ENCODE measurements around the gene CNDP2.

Gene CNDP2

DNA sequence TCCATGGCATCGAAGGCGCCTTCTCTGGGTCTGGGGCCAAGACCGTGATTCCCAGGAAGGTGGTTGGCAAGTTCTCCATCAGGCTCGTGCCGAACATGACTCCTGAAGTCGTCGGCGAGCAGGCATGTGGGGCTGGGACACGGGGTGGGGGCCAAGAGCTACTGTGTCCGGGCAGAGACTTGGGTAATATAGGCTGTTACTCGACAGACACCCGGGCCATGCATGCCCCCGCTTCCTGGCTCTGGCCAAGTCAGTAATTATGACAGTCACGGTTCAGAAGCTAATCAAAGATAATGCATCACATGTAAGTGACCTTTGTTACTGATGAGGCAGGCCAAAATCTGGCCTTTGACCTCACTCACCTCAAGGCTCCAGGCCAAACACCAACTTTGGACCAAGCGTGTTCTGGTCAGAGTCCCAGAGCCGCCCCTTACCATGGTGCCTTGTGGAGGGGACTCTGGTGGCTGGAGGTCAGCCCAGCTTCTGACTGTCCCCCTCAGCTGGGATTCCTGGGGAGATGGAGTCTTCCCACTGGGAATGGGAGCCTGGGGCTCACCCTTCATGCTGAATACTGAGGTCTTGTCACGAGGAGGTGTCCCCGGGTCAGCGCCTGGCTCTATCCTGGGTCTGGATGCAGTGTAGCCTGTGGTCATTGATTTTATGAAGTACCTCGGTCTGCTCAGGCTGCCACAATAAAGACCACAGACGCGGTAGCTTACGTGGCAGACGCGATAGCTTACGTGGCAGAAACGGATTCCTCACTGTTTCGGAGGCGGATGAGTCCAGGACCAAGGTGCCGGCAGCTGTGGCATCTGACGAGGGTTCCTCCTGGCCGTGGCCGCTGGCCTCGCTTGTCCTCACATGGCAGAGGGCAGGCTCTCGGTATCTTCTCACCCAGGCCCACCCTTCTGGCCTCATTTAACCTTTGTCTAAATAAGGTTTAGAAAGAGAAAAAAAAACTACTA lies 20.4 kb downstream of the CNDP2 start:
- H3K4me3 ChIP-seq (ENCODE audit: low read depth, low read length) = no peak overlapping the region
- DNase-seq (ENCODE audit: low read depth) = no peak
- TF ChIP-seq, protein P1, sequence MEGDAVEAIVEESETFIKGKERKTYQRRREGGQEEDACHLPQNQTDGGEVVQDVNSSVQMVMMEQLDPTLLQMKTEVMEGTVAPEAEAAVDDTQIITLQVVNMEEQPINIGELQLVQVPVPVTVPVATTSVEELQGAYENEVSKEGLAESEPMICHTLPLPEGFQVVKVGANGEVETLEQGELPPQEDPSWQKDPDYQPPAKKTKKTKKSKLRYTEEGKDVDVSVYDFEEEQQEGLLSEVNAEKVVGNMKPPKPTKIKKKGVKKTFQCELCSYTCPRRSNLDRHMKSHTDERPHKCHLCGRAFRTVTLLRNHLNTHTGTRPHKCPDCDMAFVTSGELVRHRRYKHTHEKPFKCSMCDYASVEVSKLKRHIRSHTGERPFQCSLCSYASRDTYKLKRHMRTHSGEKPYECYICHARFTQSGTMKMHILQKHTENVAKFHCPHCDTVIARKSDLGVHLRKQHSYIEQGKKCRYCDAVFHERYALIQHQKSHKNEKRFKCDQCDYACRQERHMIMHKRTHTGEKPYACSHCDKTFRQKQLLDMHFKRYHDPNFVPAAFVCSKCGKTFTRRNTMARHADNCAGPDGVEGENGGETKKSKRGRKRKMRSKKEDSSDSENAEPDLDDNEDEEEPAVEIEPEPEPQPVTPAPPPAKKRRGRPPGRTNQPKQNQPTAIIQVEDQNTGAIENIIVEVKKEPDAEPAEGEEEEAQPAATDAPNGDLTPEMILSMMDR (IDR thresholded peaks at IDR 0.05; ENCODE audit: low read depth, low read length, missing control alignments) = no peak

DNA sequence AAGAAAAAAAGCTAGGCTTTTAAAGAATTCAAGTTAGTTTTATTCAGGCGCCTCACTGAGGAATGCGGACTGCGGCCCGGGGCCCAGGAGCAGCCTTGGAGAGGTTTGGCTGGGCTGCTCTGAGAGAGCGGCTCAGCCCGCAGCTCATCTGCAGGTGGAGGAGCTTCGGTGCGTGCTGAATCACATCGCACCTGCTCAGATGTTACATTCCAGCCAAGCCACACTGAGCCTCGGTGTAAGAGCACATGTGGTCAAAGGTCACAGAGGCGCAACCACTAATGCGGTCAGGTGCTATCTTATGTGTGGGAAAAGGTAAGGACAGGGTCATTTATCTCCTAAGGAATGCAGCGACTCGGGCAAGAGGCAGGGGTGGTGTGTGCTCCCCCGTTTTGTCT lies 21.1 kb downstream of the CNDP2 start:
- H3K4me3 ChIP-seq (ENCODE audit: low read depth, low read length) = no peak overlapping the region
- DNase-seq (ENCODE audit: low read depth) = no peak
- TF ChIP-seq, protein P1 (IDR thresholded peaks at IDR 0.05; ENCODE audit: low read depth, low read length, missing control alignments) = no peak

DNA sequence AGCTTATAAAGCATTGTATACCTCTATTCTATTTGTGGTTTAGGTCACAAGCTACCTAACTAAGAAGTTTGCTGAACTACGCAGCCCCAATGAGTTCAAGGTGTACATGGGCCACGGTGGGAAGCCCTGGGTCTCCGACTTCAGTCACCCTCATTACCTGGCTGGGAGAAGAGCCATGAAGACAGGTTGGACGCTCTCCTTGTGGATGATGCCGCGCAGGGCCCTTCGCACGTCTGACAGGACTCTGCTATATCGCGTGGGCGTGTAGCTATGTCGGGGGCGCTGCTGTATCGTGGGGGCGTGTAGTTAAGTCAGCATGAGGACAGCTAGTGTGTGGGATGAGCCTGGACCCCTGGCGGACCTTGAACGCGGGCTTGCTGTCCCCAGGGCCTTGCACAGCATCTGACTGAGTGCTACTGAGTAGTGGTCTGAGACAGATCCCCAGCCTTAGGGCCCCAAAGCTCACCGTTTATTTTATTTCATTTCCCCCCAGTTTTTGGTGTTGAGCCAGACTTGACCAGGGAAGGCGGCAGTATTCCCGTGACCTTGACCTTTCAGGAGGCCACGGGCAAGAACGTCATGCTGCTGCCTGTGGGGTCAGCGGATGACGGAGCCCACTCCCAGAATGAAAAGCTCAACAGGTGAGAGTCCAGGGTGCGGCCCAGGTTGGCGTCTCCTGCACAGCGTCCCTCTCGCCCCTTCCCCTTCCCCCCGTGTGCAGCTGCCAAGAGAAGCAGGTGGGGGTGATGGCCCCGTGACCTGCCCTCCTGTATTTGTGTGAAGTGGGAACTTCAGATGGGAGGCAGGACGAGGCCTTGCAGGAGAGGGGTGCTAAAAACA lies 22.5 kb downstream of the CNDP2 start:
- H3K4me3 ChIP-seq (ENCODE audit: low read depth, low read length) = no peak overlapping the region
- no peak for DNase-seq (ENCODE audit: low read depth)
- TF ChIP-seq, protein P1 (IDR thresholded peaks at IDR 0.05; ENCODE audit: low read depth, low read length, missing control alignments) = no peak

DNA sequence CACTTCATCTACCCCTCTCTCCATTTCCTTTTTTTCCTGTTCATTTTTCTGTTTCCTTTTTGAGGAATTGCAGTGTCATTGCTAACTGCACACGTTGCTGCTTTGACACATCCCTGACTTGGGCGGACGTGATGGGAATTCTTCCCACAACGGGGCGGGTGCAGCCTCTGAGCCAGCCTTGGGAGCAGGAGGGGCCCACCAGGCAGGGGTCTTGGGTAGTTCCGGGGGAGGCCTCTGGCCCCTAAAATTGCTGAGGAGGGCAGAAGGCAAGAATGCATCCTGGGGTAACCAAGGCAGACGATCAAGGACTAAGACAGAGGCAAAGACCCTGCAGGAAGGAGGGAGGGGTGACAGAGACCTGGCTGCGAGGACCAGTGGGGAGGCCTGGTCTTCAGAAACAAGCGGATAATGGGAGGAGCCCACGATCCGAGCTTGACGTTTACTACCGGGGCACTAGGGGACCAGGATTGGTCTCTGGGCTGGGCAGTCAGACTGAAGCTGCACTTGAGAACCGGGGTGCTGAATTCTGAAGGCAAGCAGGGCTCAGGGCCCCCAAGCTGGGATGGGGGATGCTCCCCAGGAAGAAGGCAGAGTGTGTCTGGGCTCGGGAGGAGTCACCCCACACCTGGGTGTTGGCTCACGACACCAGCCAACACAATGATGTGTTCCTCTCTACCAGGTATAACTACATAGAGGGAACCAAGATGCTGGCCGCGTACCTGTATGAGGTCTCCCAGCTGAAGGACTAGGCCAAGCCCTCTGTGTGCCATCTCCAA lies 23.3 kb downstream of the CNDP2 start:
- no peak overlapping the region for H3K4me3 ChIP-seq (ENCODE audit: low read depth, low read length)
- TF ChIP-seq, protein P1 (IDR thresholded peaks at IDR 0.05; ENCODE audit: low read depth, low read length, missing control alignments) = no peak
- no peak for DNase-seq (ENCODE audit: low read depth)

DNA sequence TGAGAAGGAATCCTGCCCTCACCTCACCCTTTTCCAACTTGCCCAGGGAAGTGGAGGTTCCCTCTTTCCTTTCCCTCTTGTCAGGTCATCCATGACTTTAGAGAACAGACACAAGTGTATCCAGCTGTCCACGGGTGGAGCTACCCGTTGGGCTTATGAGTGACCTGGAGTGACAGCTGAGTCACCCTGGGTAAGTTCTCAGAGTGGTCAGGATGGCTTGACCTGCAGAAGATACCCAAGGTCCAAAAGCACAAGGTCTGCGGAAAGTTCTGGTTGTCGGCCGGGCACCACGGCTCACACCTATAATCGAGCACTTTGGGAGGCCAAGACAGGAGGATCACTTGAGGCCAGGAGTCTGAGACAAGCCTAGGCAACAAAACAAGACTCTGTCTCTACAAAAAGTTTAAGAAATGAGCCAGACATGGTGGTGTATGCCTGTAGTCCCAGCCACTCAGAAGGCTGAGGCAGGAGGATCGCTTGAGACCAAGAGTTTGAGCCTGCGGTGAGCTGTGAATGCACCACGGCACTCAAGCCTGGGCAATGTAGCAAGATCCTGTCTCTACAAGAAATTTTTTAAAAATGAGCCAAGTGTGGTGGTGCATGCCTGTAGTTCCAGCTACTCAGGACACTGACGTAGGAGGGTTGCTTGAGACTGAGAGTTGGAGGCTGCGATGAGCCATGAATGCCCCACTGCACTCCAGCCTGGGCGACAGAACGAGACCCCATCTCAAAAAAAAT lies 24.1 kb downstream of the CNDP2 start:
- no peak for DNase-seq (ENCODE audit: low read depth)
- TF ChIP-seq, protein P1 (IDR thresholded peaks at IDR 0.05; ENCODE audit: low read depth, low read length, missing control alignments) = no peak
- H3K4me3 ChIP-seq (ENCODE audit: low read depth, low read length) = no peak overlapping the region

Data from GM12864 (cell line).